Suprapubic skin (tissue), 3 donors: ENCODE measurements around the gene ANAPC1.

ENCODE experiments used
- POLR2A ChIP-seq, 2 donors: fragments of 450-650 bp; IDR thresholded peaks; one replicate each; pipeline ENCODE4 v1.6.1; 2017; ENCODE audit warnings: antibody characterized with exemption in 2 of 2, mild to moderate bottlenecking in 2 of 2, moderate library complexity in 2 of 2
- TF ChIP-seq, protein P1 (sequence below), 2 donors: fragments of 200-600 bp in 1 of 2; fragments of 450-650 bp in 1 of 2; sonication (generic) in 1 of 2; IDR thresholded peaks; one replicate each; pipeline ENCODE4 v1.5.1; 2016 to 2019; ENCODE audit warnings: antibody characterized with exemption in 2 of 2, mild to moderate bottlenecking in 1 of 2, moderate library complexity in 1 of 2

GRCh38 chr2:111909079-111909478 lies 25.1 kb upstream of the ANAPC1 start:
- TF ChIP-seq, protein P1, sequence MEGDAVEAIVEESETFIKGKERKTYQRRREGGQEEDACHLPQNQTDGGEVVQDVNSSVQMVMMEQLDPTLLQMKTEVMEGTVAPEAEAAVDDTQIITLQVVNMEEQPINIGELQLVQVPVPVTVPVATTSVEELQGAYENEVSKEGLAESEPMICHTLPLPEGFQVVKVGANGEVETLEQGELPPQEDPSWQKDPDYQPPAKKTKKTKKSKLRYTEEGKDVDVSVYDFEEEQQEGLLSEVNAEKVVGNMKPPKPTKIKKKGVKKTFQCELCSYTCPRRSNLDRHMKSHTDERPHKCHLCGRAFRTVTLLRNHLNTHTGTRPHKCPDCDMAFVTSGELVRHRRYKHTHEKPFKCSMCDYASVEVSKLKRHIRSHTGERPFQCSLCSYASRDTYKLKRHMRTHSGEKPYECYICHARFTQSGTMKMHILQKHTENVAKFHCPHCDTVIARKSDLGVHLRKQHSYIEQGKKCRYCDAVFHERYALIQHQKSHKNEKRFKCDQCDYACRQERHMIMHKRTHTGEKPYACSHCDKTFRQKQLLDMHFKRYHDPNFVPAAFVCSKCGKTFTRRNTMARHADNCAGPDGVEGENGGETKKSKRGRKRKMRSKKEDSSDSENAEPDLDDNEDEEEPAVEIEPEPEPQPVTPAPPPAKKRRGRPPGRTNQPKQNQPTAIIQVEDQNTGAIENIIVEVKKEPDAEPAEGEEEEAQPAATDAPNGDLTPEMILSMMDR (IDR thresholded peaks at IDR 0.05) = no peak
- TF ChIP-seq POLR2A (IDR thresholded peaks at IDR 0.05) = no peak
